ENCODE results near the gene SMYD4.

The SMYD4 gene

DNA sequence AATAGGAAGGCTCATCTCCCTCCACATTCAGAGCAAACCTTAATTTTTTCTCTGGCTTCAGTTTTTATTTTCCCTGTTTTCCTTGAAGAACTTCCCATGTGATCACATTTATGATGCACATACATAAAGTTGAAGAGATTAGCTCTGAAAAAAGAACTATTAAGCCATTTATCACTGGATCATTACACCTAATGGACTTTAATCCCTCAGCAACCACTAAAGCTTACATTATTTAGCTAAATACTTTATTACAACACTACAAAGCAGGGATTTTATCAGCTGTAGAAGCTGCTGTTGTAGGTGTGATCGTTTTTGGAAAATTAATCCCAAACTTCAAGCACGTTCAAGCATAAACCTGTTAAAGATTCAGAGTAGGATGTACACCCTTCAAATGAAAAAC, 21.1 kb downstream of the SMYD4 start:
- Histone ChIP-seq H3K4me1 (ENCODE audit: low read depth, poor library complexity, severe bottlenecking) (no peaks in the 10 kb centered on the region), H3K4me3 (IDR thresholded peaks at IDR 0.05; ENCODE audit: insufficient read depth, low read depth, low read length) (no peak overlapping the region), H3K27ac (no peak overlapping the region), H3K36me3 (ENCODE audit: insufficient read depth) (no peaks in the 10 kb centered on the region), H3K4me2 (no peak overlapping the region), H3K79me2 (ENCODE audit: insufficient read depth, low read depth) (no peaks in the 10 kb centered on the region), H4K20me1 (ENCODE audit: insufficient read depth) (no peaks in the 10 kb centered on the region), H2AFZ (ENCODE audit: low read depth) (no peak overlapping the region), H3K9ac (no peak overlapping the region), H3K27me3 (ENCODE audit: insufficient read depth, low read depth) (no peaks in the 10 kb centered on the region)
- no peak for TF ChIP-seq CTCF (conservative IDR thresholded peaks at IDR 0.05; ENCODE audit: low read depth, low read length)

DNA sequence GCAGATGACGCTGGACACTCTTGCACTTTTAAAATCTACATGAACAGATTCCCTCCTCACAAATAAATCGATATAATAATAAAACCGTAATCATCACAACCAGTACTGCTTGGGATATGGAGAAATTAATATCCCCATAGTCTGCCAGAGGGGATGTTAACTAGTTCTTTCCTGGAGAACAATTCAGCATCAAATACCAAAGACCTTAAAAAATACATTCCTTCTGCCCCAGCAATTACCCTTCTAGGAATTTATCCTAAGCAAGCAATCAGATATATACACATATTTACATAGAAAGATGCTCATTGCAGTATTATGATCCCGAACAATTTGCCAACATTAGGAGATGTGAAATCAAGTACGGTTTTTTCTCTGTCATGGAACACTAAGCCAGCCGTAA, 21.8 kb downstream of the SMYD4 start:
- no peak overlapping the region for H2AFZ ChIP-seq (ENCODE audit: low read depth)
- H3K4me1 ChIP-seq (ENCODE audit: low read depth, poor library complexity, severe bottlenecking) = no peaks in the 10 kb centered on the region
- H4K20me1 ChIP-seq (ENCODE audit: insufficient read depth) = no peaks in the 10 kb centered on the region
- no peak overlapping the region for H3K9ac ChIP-seq
- H3K4me2 ChIP-seq = no peak overlapping the region
- H3K27me3 ChIP-seq (ENCODE audit: insufficient read depth, low read depth) = no peaks in the 10 kb centered on the region
- no peak overlapping the region for H3K27ac ChIP-seq
- no peak for TF ChIP-seq CTCF (conservative IDR thresholded peaks at IDR 0.05; ENCODE audit: low read depth, low read length)
- no peaks in the 10 kb centered on the region for H3K36me3 ChIP-seq (ENCODE audit: insufficient read depth)
- H3K4me3 ChIP-seq (IDR thresholded peaks at IDR 0.05; ENCODE audit: insufficient read depth, low read depth, low read length) = no peak overlapping the region
- no peaks in the 10 kb centered on the region for H3K79me2 ChIP-seq (ENCODE audit: insufficient read depth, low read depth)

DNA sequence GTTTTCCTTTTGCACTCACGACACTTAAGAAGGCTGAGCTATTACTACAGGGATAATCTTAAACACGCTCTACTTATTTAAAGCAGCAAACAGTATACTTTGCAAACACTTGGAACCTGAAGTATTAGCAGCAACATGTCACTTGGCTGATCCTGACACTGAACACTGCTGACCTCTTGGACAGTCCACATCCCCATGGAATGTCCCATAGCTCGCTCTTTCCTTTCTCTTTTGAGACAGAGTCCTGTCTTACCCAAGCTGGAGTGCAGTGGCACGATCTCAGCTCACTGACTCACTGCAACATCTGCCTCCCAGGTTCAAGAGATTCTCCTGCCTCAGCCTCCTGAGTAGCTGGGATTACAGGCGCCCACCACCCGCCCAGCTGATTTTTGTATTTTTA, 26.4 kb downstream of the SMYD4 start:
- Histone ChIP-seq H3K27me3 (ENCODE audit: insufficient read depth, low read depth) (no peaks in the 10 kb centered on the region), H3K36me3 (ENCODE audit: insufficient read depth) (no peaks in the 10 kb centered on the region), H3K27ac (no peak overlapping the region), H3K4me3 (IDR thresholded peaks at IDR 0.05; ENCODE audit: insufficient read depth, low read depth, low read length) (no peak overlapping the region), H3K79me2 (ENCODE audit: insufficient read depth, low read depth) (no peaks in the 10 kb centered on the region), H3K4me2 (no peak overlapping the region), H3K4me1 (ENCODE audit: low read depth, poor library complexity, severe bottlenecking) (no peaks in the 10 kb centered on the region), H3K9ac (no peak overlapping the region), H2AFZ (ENCODE audit: low read depth) (no peak overlapping the region), H4K20me1 (ENCODE audit: insufficient read depth) (no peaks in the 10 kb centered on the region)
- TF ChIP-seq CTCF (conservative IDR thresholded peaks at IDR 0.05; ENCODE audit: low read depth, low read length) = no peak

GRCh38 chr17:1802429-1802828, 27.3 kb downstream of the SMYD4 start:
- no peaks in the 10 kb centered on the region for H3K27me3 ChIP-seq (ENCODE audit: insufficient read depth, low read depth)
- H3K4me2 ChIP-seq = no peak overlapping the region
- no peak overlapping the region for H3K4me3 ChIP-seq (IDR thresholded peaks at IDR 0.05; ENCODE audit: insufficient read depth, low read depth, low read length)
- H3K36me3 ChIP-seq (ENCODE audit: insufficient read depth) = no peaks in the 10 kb centered on the region
- no peaks in the 10 kb centered on the region for H3K79me2 ChIP-seq (ENCODE audit: insufficient read depth, low read depth)
- no peaks in the 10 kb centered on the region for H3K4me1 ChIP-seq (ENCODE audit: low read depth, poor library complexity, severe bottlenecking)
- no peak overlapping the region for H3K27ac ChIP-seq
- no peak for TF ChIP-seq CTCF (conservative IDR thresholded peaks at IDR 0.05; ENCODE audit: low read depth, low read length)
- no peak overlapping the region for H3K9ac ChIP-seq
- no peak overlapping the region for H2AFZ ChIP-seq (ENCODE audit: low read depth)
- H4K20me1 ChIP-seq (ENCODE audit: insufficient read depth) = no peaks in the 10 kb centered on the region

GRCh38 chr17:1800712-1801111, 29.0 kb downstream of the SMYD4 start:
- H3K4me2 ChIP-seq = no peak overlapping the region

More at GRCh38 chr17:1800712-1801111, 29.0 kb downstream of the SMYD4 start:
- Histone ChIP-seq H3K27me3 (ENCODE audit: insufficient read depth, low read depth) (no peaks in the 10 kb centered on the region), H3K79me2 (ENCODE audit: insufficient read depth, low read depth) (no peaks in the 10 kb centered on the region), H3K27ac (no peak overlapping the region), H4K20me1 (ENCODE audit: insufficient read depth) (no peaks in the 10 kb centered on the region), H3K4me3 (IDR thresholded peaks at IDR 0.05; ENCODE audit: insufficient read depth, low read depth, low read length) (no peak overlapping the region), H3K4me1 (ENCODE audit: low read depth, poor library complexity, severe bottlenecking) (no peaks in the 10 kb centered on the region), H3K36me3 (ENCODE audit: insufficient read depth) (no peaks in the 10 kb centered on the region), H2AFZ (ENCODE audit: low read depth) (no peak overlapping the region), H3K9ac (no peak overlapping the region)
- TF ChIP-seq CTCF (conservative IDR thresholded peaks at IDR 0.05; ENCODE audit: low read depth, low read length) = no peak

Measured in KMS-11 (cell line).